Measurements from ENCODE around the gene MAGEA9B.
"Not testable (repeated sequence)": the region's sequence is repeated elsewhere in the genome, so short reads cannot be mapped to it uniquely, and the experiment has no call there.

MAGEA9B gene, protein sequence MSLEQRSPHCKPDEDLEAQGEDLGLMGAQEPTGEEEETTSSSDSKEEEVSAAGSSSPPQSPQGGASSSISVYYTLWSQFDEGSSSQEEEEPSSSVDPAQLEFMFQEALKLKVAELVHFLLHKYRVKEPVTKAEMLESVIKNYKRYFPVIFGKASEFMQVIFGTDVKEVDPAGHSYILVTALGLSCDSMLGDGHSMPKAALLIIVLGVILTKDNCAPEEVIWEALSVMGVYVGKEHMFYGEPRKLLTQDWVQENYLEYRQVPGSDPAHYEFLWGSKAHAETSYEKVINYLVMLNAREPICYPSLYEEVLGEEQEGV

DNA sequence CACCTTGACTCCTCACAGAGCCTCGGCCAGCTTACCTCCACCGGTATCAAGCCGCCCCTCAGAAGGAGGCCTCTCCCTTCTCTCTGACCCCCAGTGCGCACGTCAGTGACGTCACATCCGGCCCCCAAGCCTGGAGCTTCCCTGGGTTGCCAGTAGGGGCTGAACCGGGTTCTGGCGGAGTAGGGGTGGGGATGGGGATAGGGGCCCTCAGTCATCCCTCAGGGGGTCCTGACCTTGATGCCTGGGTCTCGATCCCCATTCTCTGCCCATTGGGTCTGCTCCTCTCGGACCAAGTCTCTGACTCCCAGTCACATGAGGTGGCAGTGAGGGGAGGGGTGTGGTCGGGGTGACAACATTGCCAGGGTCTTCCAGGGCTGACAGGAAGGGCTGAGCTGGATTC is at the start of gene MAGEA9B:
Gene MAGEA9B, minus strand, starts transcription at position 101 of the 400 bp plus-strand sequence. CDS start 4,280 bp downstream, outside the sequence.
- in situ Hi-C loops (cut with MboI; ENCODE audit: low sequenced_read_pairs), result not testable (repeated sequence)

DNA sequence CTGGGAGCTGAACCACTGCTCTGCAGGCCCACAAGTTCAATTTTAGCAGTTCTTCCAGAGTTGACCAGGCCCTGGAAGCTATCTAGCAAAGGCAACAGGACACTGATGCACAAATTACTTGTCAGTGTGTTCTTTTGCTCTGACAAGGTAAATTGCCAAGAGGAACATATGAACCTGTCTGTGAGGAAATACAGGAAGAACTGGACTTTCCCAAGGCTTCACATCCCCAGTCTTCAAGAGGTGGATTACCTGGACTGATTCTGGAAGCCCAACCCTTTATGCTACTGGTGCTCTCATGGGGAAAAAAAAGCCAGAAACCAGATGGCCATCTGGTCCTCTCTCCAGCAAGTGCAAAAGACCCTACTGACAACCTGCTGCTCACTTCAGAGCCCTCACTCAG is 46.3 kb upstream of the MAGEA9B start:
- in situ Hi-C loops (cut with MboI; ENCODE audit: low sequenced_read_pairs), result no loop called here

DNA sequence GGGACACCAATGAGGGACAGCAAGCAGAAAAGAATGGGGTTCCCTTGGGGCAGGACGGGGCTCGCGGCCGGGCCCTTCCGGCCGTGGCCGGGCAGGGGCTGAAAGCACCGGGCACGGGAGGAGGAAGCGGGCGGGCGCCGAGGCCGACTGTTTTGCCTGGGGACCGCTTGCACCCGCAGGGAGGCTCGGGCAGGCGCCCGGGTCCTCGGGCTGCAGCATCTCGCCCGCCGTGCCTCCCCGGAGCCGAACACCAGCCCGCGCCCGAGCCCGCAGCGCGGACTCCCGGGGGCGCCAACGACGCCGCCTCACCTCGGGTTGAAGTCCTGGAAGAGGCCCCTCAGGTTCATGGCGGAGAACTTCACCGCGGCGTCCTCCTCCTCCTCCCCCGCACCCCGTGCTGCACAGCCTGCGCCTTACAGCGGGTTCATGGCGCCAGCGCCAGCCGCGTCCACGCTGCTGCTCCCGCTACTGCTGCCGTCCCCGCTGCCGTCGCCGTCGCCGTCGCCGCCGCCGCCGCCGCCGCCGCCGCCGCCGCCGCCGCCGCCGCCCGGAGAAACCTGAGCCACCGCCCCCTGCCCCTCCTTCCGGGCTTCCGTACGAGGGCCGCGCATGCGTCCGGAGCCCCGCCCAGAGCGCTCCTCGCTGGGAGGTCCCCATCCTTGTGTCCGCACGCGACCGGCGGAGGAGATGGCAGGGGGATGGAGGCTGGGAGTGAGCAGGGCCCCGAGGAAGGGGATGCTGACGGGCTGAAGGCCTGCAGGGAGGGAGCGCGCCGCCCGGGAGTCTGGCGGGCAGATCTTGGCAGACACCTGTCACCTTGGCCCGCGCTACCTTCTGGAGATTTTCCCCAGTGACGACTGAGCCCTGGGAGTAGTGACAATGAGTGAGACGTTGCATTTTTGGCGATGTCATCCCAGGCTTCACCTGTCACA is 44.2 kb upstream of the MAGEA9B start, which contains the start of gene TMEM185A:
Gene TMEM185A, minus strand, starts transcription at position 559 of the 932 bp plus-strand sequence. Its CDS starts 212 bp downstream, at position 347.
- in situ Hi-C loops (cut with MboI; ENCODE audit: low sequenced_read_pairs), result no loop called here

DNA sequence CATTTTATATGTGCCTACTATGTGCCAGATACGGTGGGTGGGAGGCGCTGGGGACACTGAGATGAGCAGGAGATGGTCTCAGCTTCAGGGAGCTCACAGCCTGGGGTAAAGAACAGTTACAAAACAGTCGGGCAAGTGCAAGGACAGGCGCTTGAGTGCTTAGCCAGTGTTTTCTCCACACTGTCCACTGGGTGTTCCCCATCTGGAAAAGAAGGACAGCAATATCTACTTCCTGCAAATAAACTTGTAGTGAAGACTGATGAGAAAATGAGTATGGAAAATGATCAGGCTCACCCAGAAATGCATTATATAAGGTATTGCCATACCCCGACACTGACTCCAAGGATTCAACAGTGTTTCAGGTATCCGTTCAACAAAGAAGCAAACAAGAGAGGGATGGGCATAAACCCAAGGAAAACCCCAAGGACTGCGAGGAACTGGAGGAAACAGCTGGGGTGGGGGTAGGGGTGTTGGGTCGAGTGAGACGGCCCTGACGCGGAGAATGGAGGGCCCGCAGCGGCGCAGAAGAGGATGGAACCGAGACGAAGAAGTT is 43.5 kb upstream of the MAGEA9B start:
- in situ Hi-C loops (cut with MboI; ENCODE audit: low sequenced_read_pairs), result no loop called here

DNA sequence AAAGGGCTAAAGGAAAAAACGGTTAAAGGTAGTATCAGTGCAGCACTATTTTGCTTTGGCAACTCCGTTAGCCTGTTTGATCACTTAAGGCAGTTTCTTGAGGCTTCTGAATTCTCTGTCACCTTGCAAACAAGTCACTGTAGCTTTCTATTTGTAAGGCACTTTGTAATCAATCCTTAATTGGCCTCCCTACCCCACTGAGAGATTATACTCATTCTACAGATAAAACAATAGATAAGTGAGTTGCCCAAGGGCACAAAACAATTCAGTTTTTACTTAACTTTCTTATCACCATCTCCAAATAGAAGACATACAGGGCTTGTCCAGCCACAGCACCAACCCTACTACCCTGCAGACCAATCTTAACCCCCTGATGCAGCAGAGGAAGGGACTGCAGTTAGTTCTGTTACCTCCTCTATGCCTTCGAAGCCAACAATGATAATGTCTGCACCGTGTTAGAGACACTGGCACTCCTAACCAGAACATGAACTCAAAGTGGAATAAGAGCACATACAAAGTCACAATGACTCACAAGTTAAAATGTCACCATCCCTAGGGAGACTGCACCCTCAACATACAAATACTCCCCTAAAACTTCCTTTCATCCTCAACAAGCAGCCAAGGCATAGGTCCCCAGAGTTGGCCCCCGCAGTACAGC is 42.6 kb upstream of the MAGEA9B start:
- in situ Hi-C loops (cut with MboI; ENCODE audit: low sequenced_read_pairs), result no loop called here

DNA sequence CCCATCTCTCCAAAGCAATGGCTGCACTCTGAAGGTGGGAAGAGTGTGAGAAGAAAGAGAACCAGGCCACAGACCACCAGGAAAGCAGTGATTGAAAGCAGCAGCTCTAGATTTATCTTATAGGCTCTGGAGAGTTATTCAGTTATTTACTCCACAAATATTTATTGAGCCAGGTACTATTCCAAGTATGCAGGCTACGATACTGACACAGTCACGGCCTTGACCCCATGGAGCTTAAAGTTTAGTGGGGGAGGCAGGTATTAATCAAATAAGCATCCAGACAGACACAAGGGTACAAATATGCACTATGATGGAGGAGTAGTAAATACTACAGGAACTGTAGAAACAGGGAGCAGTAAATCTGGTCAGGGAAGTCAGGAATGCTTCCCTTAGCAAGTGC is 41.5 kb upstream of the MAGEA9B start:
- in situ Hi-C loops (cut with MboI; ENCODE audit: low sequenced_read_pairs), result no loop called here

DNA sequence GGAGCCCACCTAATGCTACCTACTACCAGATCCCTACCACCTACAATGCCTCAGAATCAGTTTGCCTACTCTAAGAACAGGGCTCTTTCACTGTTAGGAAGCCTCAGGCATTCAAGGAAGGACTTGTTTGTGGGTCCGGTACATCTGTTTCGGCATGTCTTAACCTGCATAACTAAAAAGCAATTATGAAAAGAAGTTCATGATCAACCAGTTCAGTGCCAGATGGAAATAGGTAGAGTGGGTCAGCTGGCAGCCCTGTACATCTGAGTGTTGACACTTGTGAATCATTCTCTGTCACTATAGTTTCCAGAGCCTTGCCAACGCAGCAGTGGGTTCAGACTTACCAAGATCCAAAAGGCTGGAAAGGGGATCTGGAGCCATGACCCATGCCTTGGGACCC is 41.0 kb upstream of the MAGEA9B start:
- in situ Hi-C loops (cut with MboI; ENCODE audit: low sequenced_read_pairs), result no loop called here

DNA sequence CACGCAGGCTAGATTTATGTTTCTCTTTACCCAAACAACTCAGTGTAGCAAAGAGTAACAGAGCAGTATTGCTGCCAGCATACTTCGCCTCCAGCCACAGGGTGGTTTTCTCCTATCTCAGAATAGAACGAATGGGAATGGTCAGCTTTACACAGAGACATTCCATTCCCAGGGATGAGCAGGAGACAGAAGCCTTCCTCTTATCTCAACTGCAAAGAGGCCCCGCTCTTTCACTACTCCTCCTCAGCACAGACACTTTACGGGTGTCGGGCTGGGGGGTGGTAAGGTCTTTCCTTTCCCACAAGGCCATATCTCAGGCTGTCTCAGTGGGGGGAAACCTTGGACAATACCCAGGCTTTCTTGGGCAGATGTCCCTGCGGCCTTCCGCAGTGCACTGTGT is 39.6 kb upstream of the MAGEA9B start:
- in situ Hi-C loops (cut with MboI; ENCODE audit: low sequenced_read_pairs), result not testable (repeated sequence)

DNA sequence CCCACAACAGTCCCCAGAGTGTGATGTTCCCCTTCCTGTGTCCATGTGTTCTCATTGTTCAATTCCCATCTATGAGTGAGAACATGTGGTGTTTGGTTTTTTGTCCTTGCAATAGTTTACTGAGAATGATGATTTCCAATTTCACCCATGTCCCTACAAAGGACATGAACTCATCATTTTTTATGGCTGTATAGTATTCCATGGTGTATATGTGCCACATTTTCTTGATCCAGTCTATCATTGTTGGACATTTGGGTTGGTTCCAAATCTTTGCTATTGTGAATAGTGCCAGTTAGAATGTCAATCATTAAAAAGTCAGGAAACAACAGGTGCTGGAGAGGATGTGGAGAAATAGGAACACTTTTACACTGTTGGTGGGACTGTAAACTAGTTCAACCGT is 32.4 kb upstream of the MAGEA9B start:
- in situ Hi-C loops (cut with MboI; ENCODE audit: low sequenced_read_pairs), result not testable (repeated sequence)

DNA sequence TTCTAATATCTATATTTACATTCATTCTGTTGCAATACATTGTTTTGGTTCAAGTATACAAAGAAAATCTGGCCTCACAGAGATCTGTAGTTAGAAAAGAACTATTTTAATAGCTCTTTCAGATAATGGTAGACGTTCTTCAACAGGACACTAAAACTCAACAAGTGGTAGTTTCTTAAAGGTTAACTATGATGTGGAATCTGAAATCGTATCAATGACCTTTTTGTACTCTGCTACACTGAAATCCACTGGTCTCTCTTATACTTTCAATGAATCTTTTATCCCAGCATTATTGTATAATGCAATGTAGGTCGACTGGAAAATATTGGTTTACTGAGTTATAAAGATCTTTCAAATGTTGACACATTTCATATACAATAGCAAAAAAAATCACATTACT is 31.6 kb upstream of the MAGEA9B start:
- in situ Hi-C loops (cut with MboI; ENCODE audit: low sequenced_read_pairs), result no loop called here

DNA sequence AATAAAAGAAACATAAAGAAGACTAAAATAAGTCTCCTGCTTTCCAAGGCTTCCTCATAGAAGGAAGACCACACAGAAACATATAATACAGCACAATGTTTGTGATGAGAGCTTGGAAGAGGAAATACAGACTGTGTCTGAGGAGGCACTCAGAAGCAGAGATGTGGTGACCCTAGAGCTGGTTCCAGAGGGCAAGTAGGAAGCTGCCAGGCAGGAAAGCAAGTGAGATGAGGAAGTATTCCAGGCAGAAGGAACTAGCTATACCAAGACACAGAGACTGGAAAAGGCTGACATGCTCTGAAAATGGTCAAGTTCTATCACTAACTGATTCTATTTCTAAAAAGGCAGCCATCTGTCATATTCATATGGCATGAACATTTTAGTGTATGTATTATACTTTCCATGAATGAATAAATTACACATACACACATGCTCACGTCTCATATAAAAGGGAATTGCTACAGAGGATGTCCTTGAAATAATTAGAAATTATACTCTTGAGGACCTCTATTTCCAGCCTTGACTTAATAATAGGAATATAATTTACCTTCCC is 24.4 kb upstream of the MAGEA9B start:
- in situ Hi-C loops (cut with MboI; ENCODE audit: low sequenced_read_pairs), result no loop called here

DNA sequence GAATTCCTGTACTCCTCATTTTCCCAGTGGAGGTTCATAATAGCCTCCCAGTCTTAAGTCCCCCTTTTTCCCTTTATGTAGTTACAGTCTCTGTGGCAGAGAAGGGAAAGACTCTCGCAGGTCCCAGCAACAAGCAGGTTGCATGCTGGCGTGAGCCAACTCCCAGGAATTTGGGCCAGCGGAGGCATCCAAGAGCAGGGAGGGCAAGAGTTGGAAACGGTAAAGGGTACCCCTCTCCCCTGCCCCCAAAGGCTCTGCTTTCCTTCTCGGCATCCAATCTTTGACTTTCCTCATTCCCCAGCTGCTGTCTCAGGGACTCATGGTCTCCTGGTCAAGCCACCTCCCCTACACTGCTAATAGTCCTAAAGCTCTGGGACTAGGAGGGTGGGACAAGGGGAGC is 23.3 kb upstream of the MAGEA9B start:
- in situ Hi-C loops (cut with MboI; ENCODE audit: low sequenced_read_pairs), result no loop called here

DNA sequence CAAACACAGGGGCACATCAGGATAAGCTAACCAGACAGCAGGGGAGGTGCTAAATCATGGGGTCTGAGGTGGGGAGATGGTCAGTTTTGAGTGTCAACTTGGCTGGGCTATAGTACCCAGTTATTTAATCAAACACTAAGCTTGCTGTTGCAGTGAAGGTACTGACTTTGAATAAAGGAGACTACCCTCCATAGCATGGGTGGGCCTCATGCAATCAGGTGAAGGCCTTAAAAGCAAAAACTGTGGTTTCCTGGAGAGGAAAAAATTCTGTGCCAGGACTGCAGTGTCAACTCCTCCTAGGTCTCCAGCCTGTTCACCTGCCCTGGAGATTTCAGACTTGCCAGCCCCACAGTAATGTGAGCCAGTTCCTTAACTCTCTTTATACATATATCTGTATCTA is 20.4 kb upstream of the MAGEA9B start:
- in situ Hi-C loops (cut with MboI; ENCODE audit: low sequenced_read_pairs), result no loop called here

DNA sequence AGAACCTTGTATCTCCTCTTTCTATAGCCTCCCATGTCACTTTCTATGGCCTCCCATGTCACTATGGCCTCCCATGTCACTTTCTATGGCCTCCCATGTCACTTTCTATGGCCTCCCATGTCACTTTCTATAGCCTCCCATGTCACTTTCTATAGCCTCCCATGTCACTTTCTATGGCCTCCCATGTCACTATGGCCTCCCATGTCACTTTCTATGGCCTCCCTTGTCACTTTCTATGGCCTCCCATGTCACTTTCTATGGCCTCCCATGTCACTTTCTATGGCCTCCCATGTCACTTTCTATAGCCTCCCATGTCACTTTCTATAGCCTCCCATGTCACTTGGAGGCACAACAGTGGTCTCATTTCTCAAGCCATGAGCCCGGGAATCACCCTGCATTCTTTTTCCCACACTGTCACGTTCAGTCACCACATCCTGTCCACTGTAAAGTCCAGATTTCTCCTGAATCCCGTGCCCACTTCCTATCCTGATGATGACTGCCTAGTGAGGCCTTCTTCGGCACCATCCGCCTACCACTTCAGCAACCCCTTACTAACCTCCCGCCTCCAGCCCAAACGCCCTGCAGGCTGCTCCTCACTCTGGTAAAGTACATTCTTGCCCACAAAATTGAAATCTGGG is 18.1 kb upstream of the MAGEA9B start:
- in situ Hi-C loops (cut with MboI; ENCODE audit: low sequenced_read_pairs), result not testable (repeated sequence)

DNA sequence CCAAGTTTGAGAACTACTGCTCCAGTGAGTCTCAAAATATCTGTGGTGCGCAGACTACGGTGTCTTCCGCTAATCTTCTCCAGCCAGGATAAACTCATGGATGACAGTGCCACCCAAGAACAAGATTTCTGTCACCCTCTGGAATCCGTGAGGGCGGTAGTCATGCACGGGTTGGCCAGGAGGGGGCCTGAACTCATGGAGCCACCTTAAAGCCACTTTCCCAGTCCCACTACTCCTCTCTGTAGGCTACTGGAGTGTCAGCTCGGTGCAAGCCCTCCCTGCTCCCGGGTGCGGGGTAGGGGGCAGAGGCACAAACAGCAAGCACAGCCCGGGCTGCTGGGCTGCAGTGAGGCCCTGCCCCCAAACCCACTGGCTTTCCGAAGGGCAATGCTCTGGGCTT is 11.3 kb upstream of the MAGEA9B start:
- in situ Hi-C loops (cut with MboI; ENCODE audit: low sequenced_read_pairs), result not testable (repeated sequence)

DNA sequence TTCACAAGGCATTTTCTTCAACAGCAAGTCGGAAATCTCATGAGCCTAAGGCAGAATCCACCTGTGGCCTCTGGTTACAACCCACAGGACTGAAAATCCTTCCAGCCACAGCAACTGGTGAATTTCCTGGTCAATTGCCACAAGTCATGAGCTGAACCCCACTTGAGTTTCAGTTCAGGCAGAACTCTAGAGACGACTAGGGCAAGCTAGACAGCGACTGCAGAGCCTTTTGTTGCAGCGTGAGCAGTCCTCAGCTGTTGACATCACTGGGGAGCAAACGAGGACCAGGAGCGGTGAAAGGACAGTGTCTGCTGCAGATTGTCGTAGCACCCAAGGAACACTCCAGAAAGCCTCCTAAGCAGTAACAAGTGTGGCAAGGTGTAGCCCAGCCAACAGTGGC is 8.7 kb upstream of the MAGEA9B start:
- in situ Hi-C loops (cut with MboI; ENCODE audit: low sequenced_read_pairs), result not testable (repeated sequence)

DNA sequence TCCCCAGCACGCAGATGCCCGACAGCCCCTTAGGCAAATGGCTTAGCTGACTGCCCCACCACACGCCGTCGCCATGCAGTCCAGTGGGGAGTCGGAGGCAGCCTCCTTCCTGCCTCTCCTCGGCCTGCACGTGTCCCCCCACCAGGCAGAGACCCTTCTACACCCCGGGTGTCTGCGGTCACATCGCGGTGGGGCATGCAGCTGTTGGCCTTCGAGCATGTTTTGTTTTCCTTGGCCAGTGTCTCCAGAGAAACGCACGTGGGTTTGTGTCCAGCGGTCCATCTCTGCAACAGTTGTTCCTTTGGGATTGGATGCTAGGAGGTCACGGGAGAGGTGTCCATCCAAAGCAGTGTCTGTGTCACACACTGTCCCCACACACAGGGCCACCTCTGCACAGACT is 8.0 kb upstream of the MAGEA9B start, which contains the start of gene HSFX2:
Gene HSFX2, minus strand, starts transcription at position 101 of the 400 bp plus-strand sequence. CDS start 614 bp downstream, outside the sequence.
- in situ Hi-C loops (cut with MboI; ENCODE audit: low sequenced_read_pairs), result not testable (repeated sequence)

DNA sequence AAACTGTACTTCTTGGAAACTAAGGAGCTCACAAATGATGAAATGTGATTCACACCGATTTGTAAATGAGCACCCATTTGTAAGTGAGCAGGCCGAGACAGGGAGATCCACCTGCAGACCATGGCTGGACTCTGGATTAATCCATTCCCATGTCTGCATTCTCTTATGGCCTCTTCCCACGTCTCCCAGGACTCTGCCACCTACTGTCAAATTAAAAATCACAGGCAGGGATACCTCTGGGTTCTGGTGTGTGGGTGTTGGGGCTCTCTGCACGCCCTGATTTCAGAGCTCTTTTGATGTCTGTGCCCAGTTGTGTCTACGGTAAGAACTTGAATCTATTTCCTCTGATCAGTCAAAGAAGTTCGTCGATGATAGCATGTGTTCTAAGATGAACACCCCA is 3.7 kb upstream of the MAGEA9B start:
- in situ Hi-C loops (cut with MboI; ENCODE audit: low sequenced_read_pairs), result not testable (repeated sequence)

DNA sequence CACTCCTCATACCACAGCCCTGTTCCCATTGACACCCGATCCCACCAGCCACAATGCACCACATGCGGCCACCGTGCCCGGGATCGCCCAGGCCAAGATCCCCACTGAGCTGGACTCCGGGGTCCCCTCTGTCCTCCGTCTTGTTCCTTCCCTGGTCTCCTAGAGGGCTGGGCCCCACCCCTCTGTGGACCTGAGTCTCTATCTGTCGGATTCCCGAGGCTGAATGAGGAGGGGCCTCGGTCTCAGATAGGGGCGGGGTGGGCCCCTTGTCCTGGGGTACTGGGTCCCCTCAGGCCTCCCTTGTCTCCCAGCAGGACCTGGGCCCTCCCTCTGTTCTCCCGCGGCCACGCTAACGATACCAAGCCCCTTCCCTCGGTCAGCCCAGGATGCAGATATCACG is 1.6 kb downstream of the MAGEA9B start:
- in situ Hi-C loops (cut with MboI; ENCODE audit: low sequenced_read_pairs), result not testable (repeated sequence)

DNA sequence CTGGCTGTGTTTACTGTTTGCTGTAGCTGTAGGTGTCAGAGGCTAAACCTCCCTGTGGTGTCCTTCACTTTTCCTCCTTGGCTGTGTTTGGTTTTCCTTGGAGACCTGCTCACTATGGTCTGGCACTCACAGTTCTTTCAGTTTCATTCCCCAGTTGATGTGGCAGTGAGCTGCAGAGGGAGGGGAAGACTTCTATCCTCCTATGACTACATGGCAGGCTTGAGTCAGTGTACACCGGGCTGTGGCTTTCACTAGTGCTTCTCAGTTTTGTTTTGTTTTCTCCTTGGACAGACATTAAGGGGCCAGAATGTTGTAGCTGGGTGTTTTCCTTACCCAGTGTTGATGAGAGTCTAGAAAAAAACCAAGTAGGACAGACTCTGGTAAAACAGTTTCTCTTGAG is 13.8 kb downstream of the MAGEA9B start:
- in situ Hi-C loops (cut with MboI; ENCODE audit: low sequenced_read_pairs), result not testable (repeated sequence)

Data from HL-60/S4 treated with retinoic acid at 250 ng/mL for 4 days and 3 days (cell line).